Fibroblast of pulmonary artery (primary cell): ENCODE results near the gene PIGN.

Experiments
- DNase-seq: peaks from one replicate; pipeline ENCODE4 v3.0.0-alpha.2; 2010; ENCODE audit warnings: low read depth
- H3K4me3 ChIP-seq: replicated peaks from 2 replicates; pipeline ENCODE4 v1.5.1; 2011; ENCODE audit warnings: low read depth, mild to moderate bottlenecking, control low read depth, low read length, moderate library complexity
- TF ChIP-seq, protein P1 (sequence below): IDR thresholded peaks from 2 replicates; pipeline ENCODE4 v1.5.1; 2011; ENCODE audit warnings: mild to moderate bottlenecking, control low read depth, low read length, inconsistent platforms; ENCODE audit errors: missing control alignments

Gene PIGN, protein sequence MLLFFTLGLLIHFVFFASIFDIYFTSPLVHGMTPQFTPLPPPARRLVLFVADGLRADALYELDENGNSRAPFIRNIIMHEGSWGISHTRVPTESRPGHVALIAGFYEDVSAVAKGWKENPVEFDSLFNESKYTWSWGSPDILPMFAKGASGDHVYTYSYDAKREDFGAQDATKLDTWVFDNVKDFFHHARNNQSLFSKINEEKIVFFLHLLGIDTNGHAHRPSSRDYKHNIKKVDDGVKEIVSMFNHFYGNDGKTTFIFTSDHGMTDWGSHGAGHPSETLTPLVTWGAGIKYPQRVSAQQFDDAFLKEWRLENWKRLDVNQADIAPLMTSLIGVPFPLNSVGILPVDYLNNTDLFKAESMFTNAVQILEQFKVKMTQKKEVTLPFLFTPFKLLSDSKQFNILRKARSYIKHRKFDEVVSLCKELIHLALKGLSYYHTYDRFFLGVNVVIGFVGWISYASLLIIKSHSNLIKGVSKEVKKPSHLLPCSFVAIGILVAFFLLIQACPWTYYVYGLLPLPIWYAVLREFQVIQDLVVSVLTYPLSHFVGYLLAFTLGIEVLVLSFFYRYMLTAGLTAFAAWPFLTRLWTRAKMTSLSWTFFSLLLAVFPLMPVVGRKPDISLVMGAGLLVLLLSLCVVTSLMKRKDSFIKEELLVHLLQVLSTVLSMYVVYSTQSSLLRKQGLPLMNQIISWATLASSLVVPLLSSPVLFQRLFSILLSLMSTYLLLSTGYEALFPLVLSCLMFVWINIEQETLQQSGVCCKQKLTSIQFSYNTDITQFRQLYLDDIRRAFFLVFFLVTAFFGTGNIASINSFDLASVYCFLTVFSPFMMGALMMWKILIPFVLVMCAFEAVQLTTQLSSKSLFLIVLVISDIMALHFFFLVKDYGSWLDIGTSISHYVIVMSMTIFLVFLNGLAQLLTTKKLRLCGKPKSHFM

DNA sequence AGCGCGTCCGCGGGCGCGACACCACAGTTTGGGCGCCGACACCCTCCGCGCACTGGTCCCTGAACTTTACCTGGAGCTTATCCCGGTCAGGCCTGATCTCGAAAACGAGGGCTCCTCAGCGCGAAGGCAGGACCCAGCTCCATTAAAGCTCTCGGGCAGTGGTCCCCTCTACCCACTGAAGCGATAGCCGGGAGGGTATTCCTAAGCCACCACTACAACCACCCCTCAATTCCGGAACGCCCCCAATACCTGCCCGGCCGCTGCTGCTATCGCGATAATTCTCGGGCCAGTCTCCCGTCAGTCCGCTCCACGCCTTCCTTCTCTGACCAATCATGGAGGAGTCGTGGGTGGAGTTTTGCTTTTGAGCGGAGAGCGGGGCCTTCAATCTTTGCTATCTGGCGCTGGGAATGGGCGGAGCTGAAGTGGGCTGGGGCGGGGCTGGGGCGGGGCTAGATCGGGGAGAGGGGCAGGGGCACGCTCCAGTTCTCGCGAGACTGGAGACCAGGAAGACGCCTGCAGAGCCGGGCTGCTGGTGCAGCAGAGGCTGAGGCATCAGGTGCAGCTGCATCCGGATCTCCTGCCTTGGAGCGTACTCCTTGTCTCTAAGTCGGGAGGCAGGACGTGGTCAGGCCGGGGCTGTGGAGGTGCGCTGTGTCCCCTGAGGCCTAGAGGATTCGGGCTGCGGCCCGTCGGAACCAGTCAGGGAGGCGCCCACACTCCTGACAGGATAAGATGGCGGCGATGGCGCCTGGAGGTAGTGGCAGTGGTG lies at the start of gene PIGN, which contains the start of gene RELCH:
Gene PIGN (minus strand): TSS at position 283 of the 769 bp plus-strand sequence. CDS start 25,703 bp downstream, outside the sequence.
Gene RELCH (plus strand): TSS at position 482 of the 769 bp plus-strand sequence. CDS start 251 bp downstream, at position 733.
- peak; percentile 99 for DNase-seq
- TF ChIP-seq, protein P1, sequence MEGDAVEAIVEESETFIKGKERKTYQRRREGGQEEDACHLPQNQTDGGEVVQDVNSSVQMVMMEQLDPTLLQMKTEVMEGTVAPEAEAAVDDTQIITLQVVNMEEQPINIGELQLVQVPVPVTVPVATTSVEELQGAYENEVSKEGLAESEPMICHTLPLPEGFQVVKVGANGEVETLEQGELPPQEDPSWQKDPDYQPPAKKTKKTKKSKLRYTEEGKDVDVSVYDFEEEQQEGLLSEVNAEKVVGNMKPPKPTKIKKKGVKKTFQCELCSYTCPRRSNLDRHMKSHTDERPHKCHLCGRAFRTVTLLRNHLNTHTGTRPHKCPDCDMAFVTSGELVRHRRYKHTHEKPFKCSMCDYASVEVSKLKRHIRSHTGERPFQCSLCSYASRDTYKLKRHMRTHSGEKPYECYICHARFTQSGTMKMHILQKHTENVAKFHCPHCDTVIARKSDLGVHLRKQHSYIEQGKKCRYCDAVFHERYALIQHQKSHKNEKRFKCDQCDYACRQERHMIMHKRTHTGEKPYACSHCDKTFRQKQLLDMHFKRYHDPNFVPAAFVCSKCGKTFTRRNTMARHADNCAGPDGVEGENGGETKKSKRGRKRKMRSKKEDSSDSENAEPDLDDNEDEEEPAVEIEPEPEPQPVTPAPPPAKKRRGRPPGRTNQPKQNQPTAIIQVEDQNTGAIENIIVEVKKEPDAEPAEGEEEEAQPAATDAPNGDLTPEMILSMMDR = no peak
- H3K4me3 ChIP-seq = peak within 1 kb of the TSS; percentile 97

DNA sequence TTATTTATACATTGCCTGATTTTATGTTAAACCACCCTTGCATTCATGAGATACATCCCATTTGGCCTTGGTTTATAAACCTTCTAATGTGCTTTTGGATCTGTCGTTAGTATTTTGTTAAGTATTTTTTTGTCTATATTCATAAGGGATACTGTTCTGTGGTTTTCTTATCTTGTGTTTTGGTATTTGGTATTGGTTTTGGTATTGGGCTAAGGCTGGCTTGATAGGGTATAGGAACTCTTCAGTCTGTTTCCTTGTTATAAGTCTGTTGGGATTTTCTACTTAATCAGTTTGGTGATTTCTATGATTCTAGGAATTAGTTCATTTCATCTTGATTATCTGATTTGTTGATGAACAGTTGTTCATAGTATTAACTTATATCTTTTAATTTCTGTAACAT lies 49.4 kb upstream of the PIGN start:
- no peak for DNase-seq
- TF ChIP-seq, protein P1 = no peak
- no peak overlapping the region for H3K4me3 ChIP-seq

DNA sequence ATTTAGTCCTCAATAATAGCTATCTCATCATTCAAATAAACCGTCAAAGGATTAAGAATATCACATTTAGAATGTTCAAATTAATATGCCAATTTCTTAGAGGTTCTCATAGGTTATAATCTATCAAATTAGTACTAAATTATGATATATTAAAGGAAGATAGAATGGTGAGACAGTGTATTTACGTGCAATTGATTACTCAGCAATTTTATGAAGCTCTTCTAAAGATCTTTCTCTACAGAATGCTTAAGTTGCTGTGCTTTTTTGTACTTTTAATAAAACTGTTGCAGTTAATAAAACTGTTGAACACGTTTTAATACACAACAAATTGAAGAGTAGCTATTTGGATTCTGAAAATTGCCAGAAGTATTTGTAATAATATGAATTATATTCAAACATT lies 39.2 kb upstream of the PIGN start:
- TF ChIP-seq, protein P1 = no peak
- no peak overlapping the region for H3K4me3 ChIP-seq
- DNase-seq = no peak

DNA sequence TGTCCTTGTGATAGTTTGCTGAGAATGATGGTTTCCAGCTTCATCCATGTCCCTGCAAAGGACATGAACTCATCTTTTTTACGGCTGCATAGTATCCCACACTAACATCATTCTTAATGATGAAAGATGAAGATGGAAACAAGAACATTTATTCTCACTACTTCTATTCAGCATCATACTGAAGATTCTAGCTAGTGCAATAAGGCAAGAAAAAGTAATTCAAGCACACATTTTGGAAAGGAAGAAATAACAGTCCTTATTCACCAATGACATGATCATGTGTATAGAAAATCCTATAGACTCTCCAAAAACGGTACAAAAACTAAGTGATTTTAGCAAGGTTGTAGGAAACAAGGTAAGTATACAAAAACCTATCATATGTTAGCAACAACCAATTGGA lies 37.4 kb upstream of the PIGN start:
- DNase-seq = no peak
- no peak overlapping the region for H3K4me3 ChIP-seq
- TF ChIP-seq, protein P1 = no peak

DNA sequence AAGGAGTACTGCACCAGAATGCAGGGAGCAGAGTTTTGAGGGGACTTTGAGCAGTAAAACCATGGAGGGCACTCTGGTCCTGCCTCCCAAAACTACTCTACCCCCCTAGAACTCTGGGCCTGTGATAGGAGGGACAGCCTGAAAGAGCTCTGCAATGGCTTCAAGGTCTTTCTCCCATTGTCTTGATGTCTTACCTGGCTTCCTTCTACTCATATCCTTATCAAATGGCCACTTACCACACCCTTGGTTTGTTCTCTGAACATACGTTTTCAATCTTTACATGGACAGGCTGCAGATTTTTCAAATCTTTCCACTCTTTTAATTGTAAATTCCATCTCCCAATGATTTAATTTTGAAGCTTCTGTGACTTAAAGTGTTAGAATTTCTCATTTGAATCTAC lies 27.9 kb upstream of the PIGN start:
- no peak overlapping the region for H3K4me3 ChIP-seq
- TF ChIP-seq, protein P1 = no peak
- DNase-seq = no peak

DNA sequence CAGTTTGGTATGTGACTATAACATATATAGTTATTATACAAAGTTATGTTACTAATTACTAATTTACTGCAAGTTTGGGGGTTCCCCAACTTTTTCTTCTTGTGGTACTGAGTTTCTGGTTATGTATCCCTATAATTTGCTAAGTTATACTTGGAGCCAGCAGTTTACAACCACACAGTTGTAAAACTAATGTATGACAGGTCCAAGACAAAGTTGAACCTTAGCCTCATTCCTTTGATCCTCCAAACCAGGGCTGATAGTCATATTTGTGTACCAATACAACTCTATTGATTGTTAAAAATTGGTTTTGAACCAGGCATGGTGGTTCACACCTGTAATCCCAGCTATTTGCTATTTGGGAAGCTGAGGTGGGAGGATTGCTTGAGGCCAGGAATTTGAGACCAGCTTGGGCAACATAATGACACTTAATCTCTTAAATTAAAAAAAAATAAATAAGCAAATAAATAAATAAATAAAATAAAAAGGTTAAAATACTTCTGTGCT lies 24.5 kb upstream of the PIGN start:
- TF ChIP-seq, protein P1 = no peak
- DNase-seq = no peak
- H3K4me3 ChIP-seq = no peak overlapping the region
